ENCODE data around the gene OTOS. TPM values are rescaled to one million over a fixed set of nuclear protein-coding genes. Genes with fewer than 3 reads are reported as not detected.

Gene OTOS
- total RNA-seq, 1 donor, result not detected

DNA sequence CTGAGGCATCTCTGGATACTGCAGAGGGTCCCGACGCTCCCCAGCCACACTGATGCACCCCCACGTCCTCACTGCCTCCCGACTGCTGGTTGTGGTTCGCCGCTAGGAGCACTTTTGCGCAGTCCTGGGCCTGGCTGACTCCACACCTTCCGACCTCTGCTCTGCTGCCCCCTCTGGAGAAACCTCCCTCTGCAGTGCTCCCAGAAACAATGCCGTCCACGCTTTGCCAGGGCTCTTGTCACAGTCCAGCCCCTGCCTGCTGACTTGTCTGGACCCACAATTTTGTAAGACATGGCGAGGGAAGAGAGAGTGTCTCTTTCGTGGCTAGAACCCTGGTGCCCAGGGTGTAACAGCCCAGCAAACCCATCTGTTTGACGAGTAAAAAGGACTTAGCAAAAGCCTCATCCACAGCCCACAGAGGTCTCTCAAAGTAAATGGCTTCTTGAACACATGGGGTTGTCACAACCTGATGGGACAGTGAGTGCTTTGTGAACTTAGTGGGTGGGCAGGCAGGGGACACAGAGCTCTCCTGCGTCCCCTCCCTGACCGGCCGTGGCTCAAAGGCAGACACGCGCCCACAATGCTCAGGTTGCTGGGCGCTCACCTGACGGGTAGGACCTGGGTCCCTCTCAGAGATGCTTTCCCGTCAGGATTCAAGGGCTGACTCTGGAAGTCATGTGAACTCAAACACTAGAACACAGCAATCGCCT lies 8.4 kb downstream of the OTOS start:
- no peaks in the 10 kb centered on the region for H3K27me3 ChIP-seq (ENCODE audit: insufficient read depth, low read length)

DNA sequence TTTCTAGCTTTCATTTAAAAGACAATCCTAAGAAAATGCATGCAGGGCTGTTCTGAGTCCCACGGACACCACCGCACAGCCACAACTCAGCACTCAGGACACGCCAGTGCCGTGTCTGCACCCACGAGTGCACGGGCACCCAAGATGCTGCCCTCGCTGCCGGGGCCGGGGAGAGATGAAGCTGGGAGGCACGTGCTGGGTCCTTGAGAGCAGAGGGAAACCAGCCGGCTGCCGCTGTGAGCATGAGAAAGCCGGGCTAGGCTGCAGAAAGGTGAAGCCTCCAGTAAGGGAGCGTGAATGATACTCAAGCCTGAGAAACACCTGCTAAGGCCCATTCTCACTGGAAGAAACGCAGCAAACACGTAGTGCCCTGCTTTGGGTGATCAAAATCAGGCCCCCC lies 9.2 kb downstream of the OTOS start:
- DNase-seq (ENCODE audit: insufficient read length, low spot score, missing footprints), result no peak
- H3K27me3 ChIP-seq (ENCODE audit: insufficient read depth, low read length), result no peaks in the 10 kb centered on the region
- no peak overlapping the region for H3K27ac ChIP-seq (ENCODE audit: low read depth, low read length)
- H4K20me1 ChIP-seq (ENCODE audit: insufficient read depth, low read length), result peaks cover 17% of the 10 kb centered on the region
- H3K9me3 ChIP-seq (ENCODE audit: low read depth, low read length), result no peaks in the 10 kb centered on the region
- H3K36me3 ChIP-seq (ENCODE audit: insufficient read depth, low read length), result peaks cover 49% of the 10 kb centered on the region
- no peak overlapping the region for H3K4me3 ChIP-seq (ENCODE audit: insufficient read depth, low read length)
- TF ChIP-seq, protein P1, sequence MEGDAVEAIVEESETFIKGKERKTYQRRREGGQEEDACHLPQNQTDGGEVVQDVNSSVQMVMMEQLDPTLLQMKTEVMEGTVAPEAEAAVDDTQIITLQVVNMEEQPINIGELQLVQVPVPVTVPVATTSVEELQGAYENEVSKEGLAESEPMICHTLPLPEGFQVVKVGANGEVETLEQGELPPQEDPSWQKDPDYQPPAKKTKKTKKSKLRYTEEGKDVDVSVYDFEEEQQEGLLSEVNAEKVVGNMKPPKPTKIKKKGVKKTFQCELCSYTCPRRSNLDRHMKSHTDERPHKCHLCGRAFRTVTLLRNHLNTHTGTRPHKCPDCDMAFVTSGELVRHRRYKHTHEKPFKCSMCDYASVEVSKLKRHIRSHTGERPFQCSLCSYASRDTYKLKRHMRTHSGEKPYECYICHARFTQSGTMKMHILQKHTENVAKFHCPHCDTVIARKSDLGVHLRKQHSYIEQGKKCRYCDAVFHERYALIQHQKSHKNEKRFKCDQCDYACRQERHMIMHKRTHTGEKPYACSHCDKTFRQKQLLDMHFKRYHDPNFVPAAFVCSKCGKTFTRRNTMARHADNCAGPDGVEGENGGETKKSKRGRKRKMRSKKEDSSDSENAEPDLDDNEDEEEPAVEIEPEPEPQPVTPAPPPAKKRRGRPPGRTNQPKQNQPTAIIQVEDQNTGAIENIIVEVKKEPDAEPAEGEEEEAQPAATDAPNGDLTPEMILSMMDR (IDR thresholded peaks at IDR 0.05; ENCODE audit: extremely low read depth, low read depth, low read length), result no peak
- peaks cover 12% of the 10 kb centered on the region for H3K4me1 ChIP-seq (ENCODE audit: insufficient read depth, low read length)
- H3K4me2 ChIP-seq (ENCODE audit: insufficient read depth, low read length), result no peak overlapping the region
- H3K79me2 ChIP-seq (ENCODE audit: insufficient read depth, low read length), result peaks cover 28% of the 10 kb centered on the region
- no peak overlapping the region for H2AFZ ChIP-seq (ENCODE audit: low read length)

More for the DNA sequence above, 8.4 kb downstream of the OTOS start:
- Histone ChIP-seq H2AFZ (ENCODE audit: low read length) (no peak overlapping the region), H3K79me2 (ENCODE audit: insufficient read depth, low read length) (peaks cover 28% of the 10 kb centered on the region), H3K4me1 (ENCODE audit: insufficient read depth, low read length) (peaks cover 12% of the 10 kb centered on the region), H3K36me3 (ENCODE audit: insufficient read depth, low read length) (peaks cover 49% of the 10 kb centered on the region), H3K4me3 (ENCODE audit: insufficient read depth, low read length) (no peak overlapping the region), H3K27ac (ENCODE audit: low read depth, low read length) (no peak overlapping the region), H4K20me1 (ENCODE audit: insufficient read depth, low read length) (peaks cover 17% of the 10 kb centered on the region), H3K4me2 (ENCODE audit: insufficient read depth, low read length) (no peak overlapping the region), H3K9me3 (ENCODE audit: low read depth, low read length) (no peaks in the 10 kb centered on the region)
- DNase-seq (ENCODE audit: insufficient read length, low spot score, missing footprints), result peak; percentile 69
- TF ChIP-seq, protein P1 (IDR thresholded peaks at IDR 0.05; ENCODE audit: extremely low read depth, low read depth, low read length), result peak; percentile 24

DNA sequence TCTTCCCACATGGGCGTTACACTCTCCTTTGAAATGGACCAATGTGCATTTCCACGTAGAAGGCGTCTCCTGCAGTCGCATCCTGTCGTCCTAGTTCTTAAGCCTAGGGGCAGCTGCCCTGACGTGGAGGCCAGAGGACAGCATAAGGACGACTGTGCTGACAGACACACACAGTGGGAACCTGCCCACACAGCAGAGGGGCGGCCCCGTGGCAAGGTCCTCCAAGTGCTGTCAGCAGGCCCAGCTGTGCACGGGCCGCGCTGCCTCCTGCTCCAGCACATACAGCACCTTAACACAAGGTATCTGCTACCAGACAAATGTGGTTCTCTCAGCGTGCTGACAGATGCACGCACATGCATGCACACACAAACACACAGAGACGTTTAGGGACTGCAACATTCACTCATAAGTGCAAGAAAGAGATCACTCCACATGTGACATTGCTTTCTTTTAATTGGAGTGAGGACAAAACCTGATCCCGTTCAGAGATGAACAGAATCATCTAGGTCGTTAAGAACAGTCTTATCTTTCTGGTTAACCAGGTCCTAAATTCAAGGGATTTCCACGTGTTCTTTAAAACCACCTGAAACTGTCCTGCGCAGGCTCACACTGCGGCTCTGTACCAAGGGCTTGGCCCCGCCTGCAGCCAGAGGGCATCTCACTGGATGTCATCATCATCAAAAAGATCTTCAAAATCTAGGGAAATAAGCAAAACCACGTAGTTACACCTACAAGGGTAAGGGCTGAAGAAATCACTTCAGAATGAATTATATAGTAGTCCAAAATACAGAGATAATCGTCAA lies 9.9 kb downstream of the OTOS start:
- no peak overlapping the region for H3K4me2 ChIP-seq (ENCODE audit: insufficient read depth, low read length)
- H3K4me1 ChIP-seq (ENCODE audit: insufficient read depth, low read length), result peaks cover 12% of the 10 kb centered on the region
- peaks cover 17% of the 10 kb centered on the region for H4K20me1 ChIP-seq (ENCODE audit: insufficient read depth, low read length)
- DNase-seq (ENCODE audit: insufficient read length, low spot score, missing footprints), result peak; percentile 72
- no peaks in the 10 kb centered on the region for H3K27me3 ChIP-seq (ENCODE audit: insufficient read depth, low read length)
- no peak overlapping the region for H3K27ac ChIP-seq (ENCODE audit: low read depth, low read length)
- TF ChIP-seq, protein P1 (IDR thresholded peaks at IDR 0.05; ENCODE audit: extremely low read depth, low read depth, low read length), result no peak
- peaks cover 49% of the 10 kb centered on the region for H3K36me3 ChIP-seq (ENCODE audit: insufficient read depth, low read length)
- H3K9me3 ChIP-seq (ENCODE audit: low read depth, low read length), result no peaks in the 10 kb centered on the region
- H3K4me3 ChIP-seq (ENCODE audit: insufficient read depth, low read length), result no peak overlapping the region
- H2AFZ ChIP-seq (ENCODE audit: low read length), result no peak overlapping the region
- H3K79me2 ChIP-seq (ENCODE audit: insufficient read depth, low read length), result peaks cover 23% of the 10 kb centered on the region
